Fibroblast of pulmonary artery (primary cell): ENCODE data around the gene CDK8.

Source experiments
- DNase-seq: peaks from one replicate; pipeline ENCODE4 v3.0.0-alpha.2; 2010; ENCODE audit warnings: low read depth
- H3K4me3 ChIP-seq: replicated peaks from 2 replicates; pipeline ENCODE4 v1.5.1; 2011; ENCODE audit warnings: low read depth, mild to moderate bottlenecking, control low read depth, low read length, moderate library complexity
- CTCF ChIP-seq: IDR thresholded peaks from 2 replicates; pipeline ENCODE4 v1.5.1; 2011; ENCODE audit warnings: mild to moderate bottlenecking, control low read depth, low read length, inconsistent platforms; ENCODE audit errors: missing control alignments

The CDK8 gene

GRCh38 chr13:26253262-26253786, 605 bp upstream of the CDK8 start:
- TF ChIP-seq CTCF = no peak
- DNase-seq = no peak
- peak overlapping the region; percentile 83 for H3K4me3 ChIP-seq

GRCh38 chr13:26254583-26255111, 718 bp downstream of the CDK8 start:
- peak; percentile 36 for DNase-seq
- H3K4me3 ChIP-seq = peak overlapping the region; percentile 83
- no peak for TF ChIP-seq CTCF

- DNase-seq = no peak
- peak overlapping the region; percentile 83 for H3K4me3 ChIP-seq
- no peak for TF ChIP-seq CTCF
Observed at GRCh38 chr13:26255115-26255514, 1.2 kb downstream of the CDK8 start.

- peak; percentile 20 for DNase-seq
- peak; percentile 51 for TF ChIP-seq CTCF
- peak overlapping the region; percentile 83 for H3K4me3 ChIP-seq
Observed at GRCh38 chr13:26255691-26256277, 1.9 kb downstream of the CDK8 start.

GRCh38 chr13:26257049-26257448, 3.1 kb downstream of the CDK8 start:
- no peak overlapping the region for H3K4me3 ChIP-seq
- no peak for TF ChIP-seq CTCF
- no peak for DNase-seq

GRCh38 chr13:26259634-26260033, 5.7 kb downstream of the CDK8 start:
- no peak for TF ChIP-seq CTCF
- no peak for DNase-seq
- no peak overlapping the region for H3K4me3 ChIP-seq

GRCh38 chr13:26262156-26262555, 8.2 kb downstream of the CDK8 start:
- DNase-seq = no peak
- no peak overlapping the region for H3K4me3 ChIP-seq
- no peak for TF ChIP-seq CTCF
